NB4 (cell line): ENCODE measurements around the gene PDXK.

Source experiments
- MYC ChIP-seq: IDR thresholded peaks from 2 replicates; pipeline ENCODE4 v1.6.1; 2011; ENCODE audit warnings: low read depth, low read length
- POLR2A ChIP-seq: IDR thresholded peaks from 2 replicates; pipeline ENCODE4 v1.6.1; 2011; ENCODE audit warnings: mild to moderate bottlenecking; ENCODE audit not compliant: insufficient read length; ENCODE audit errors: extremely low read depth
- TF ChIP-seq, protein P1 (sequence below): IDR thresholded peaks from one replicate; pipeline ENCODE4 v1.5.1; 2012; ENCODE audit warnings: low read depth, low read length
- TF ChIP-seq, protein P2 (sequence below): IDR thresholded peaks from 2 replicates; pipeline ENCODE4 v1.6.1; 2011; ENCODE audit warnings: low read depth, low read length

DNA sequence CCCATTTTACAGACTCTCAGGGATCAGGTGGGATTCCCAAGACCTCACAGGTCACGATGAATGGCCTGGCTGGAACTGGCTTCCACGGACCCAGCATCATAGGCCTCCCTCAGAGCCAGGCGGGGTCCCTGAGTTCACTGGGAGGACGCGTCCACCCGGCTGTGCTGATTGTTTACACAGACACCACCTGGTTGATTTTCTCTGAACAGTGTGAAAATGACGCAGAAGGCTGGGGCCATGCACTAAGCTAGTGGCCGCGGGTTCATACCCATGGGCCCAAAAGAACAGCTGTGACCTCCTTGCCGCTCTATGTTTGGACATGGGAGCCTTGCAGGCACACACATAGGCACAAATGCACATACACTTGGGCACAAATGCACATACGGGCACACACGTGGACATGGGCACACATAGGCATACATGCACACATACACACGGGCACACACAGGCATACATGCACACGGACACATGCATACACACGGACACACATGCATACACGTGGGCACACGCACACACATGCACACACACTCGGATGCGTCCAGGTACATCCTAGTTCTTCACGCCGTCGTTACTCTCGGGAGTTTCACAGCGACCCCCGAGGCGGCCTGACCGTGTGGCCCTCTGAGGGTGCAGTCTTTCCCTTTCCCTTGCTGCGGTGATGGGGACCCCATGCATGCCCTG lies 34.0 kb downstream of the PDXK start:
- TF ChIP-seq, protein P1, sequence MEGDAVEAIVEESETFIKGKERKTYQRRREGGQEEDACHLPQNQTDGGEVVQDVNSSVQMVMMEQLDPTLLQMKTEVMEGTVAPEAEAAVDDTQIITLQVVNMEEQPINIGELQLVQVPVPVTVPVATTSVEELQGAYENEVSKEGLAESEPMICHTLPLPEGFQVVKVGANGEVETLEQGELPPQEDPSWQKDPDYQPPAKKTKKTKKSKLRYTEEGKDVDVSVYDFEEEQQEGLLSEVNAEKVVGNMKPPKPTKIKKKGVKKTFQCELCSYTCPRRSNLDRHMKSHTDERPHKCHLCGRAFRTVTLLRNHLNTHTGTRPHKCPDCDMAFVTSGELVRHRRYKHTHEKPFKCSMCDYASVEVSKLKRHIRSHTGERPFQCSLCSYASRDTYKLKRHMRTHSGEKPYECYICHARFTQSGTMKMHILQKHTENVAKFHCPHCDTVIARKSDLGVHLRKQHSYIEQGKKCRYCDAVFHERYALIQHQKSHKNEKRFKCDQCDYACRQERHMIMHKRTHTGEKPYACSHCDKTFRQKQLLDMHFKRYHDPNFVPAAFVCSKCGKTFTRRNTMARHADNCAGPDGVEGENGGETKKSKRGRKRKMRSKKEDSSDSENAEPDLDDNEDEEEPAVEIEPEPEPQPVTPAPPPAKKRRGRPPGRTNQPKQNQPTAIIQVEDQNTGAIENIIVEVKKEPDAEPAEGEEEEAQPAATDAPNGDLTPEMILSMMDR = no peak
- TF ChIP-seq, protein P2, sequence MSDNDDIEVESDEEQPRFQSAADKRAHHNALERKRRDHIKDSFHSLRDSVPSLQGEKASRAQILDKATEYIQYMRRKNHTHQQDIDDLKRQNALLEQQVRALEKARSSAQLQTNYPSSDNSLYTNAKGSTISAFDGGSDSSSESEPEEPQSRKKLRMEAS = no peak
- TF ChIP-seq POLR2A (no peak), MYC (no peak)
